ENCODE results near the gene RALGPS1. TPM values are rescaled to one million over a fixed set of nuclear protein-coding genes. Genes with fewer than 3 reads are reported as not detected.
A peak's percentile ranks its signal among the peaks of the same experiment; 100 is the strongest.

Gene RALGPS1
- total RNA-seq, 1 donor = 2.9 TPM

- H3K4me3 ChIP-seq (ENCODE audit: low read depth, low read length) = no peak overlapping the region
- DNase-seq (ENCODE audit: low read depth) = no peak
- TF ChIP-seq, protein P1, sequence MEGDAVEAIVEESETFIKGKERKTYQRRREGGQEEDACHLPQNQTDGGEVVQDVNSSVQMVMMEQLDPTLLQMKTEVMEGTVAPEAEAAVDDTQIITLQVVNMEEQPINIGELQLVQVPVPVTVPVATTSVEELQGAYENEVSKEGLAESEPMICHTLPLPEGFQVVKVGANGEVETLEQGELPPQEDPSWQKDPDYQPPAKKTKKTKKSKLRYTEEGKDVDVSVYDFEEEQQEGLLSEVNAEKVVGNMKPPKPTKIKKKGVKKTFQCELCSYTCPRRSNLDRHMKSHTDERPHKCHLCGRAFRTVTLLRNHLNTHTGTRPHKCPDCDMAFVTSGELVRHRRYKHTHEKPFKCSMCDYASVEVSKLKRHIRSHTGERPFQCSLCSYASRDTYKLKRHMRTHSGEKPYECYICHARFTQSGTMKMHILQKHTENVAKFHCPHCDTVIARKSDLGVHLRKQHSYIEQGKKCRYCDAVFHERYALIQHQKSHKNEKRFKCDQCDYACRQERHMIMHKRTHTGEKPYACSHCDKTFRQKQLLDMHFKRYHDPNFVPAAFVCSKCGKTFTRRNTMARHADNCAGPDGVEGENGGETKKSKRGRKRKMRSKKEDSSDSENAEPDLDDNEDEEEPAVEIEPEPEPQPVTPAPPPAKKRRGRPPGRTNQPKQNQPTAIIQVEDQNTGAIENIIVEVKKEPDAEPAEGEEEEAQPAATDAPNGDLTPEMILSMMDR (IDR thresholded peaks at IDR 0.05; ENCODE audit: insufficient read depth, low read length) = no peak
Measured at GRCh38 chr9:127203681-127204327, 289.2 kb downstream of the RALGPS1 start.

DNA sequence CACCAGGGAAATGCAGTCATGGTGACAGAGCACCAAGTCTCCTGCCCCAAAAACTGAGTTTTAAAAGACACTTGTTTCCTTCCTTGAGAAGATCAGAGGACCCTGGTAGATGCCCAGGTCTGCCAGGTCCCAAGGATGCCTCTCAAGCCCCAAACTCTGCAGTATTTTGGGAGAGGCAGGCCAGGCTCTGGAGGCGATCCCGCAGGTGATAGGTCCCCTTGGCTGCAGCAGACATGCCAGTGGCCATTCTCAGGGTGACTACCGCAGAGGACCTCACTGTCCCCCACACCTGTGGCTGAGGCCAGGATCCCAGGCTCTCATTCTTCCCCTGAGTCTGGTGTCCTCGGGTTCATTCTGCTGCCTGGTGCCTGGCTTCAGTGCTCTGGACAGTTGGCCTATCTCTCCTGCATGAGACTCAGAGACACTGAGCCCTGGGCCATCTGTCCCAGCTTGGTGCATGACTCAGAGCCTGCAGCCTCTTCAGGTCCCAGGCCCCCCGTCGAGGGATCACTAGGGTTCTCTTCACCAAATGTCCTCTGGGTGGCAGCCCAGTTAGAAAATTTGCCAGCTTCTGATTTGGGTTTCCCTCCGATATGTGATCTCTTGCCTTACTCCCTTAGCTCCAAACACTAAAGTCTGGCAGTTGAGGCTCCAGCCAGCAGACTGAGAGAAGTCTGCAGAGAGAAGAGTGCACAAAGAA lies 290.3 kb downstream of the RALGPS1 start:
- DNase-seq (ENCODE audit: low read depth) = no peak
- TF ChIP-seq, protein P1 (IDR thresholded peaks at IDR 0.05; ENCODE audit: insufficient read depth, low read length) = peak; percentile 6
- no peak overlapping the region for H3K4me3 ChIP-seq (ENCODE audit: low read depth, low read length)

DNA sequence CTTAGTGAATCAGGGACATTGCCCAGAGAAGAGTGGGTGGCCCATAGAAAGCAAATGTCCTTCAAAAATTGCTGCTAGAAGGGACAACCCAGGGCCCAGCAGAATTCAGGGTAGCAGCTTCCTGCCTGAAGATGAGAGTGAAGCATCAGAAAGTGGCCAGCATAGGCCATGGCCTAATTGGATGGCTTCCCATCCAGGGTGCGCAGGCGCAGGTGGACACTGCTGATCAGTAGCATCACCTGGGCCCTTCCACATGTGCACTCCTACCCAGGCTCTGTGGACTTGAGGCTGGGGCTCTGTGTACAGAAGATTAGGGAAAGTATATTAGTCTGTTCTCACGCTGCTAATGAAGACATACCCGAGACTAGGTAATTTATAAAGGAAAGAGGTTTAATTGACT lies 291.4 kb downstream of the RALGPS1 start:
- TF ChIP-seq, protein P1 (IDR thresholded peaks at IDR 0.05; ENCODE audit: insufficient read depth, low read length) = no peak
- H3K4me3 ChIP-seq (ENCODE audit: low read depth, low read length) = no peak overlapping the region
- DNase-seq (ENCODE audit: low read depth) = no peak

- TF ChIP-seq, protein P1 (IDR thresholded peaks at IDR 0.05; ENCODE audit: insufficient read depth, low read length) = no peak
- H3K4me3 ChIP-seq (ENCODE audit: low read depth, low read length) = no peak overlapping the region
- DNase-seq (ENCODE audit: low read depth) = no peak
Measured at GRCh38 chr9:127206666-127207065, 292.1 kb downstream of the RALGPS1 start.

GRCh38 chr9:127207734-127208410 lies 293.3 kb downstream of the RALGPS1 start:
- H3K4me3 ChIP-seq (ENCODE audit: low read depth, low read length) = no peak overlapping the region
- DNase-seq (ENCODE audit: low read depth) = no peak
- TF ChIP-seq, protein P1 (IDR thresholded peaks at IDR 0.05; ENCODE audit: insufficient read depth, low read length) = no peak

DNA sequence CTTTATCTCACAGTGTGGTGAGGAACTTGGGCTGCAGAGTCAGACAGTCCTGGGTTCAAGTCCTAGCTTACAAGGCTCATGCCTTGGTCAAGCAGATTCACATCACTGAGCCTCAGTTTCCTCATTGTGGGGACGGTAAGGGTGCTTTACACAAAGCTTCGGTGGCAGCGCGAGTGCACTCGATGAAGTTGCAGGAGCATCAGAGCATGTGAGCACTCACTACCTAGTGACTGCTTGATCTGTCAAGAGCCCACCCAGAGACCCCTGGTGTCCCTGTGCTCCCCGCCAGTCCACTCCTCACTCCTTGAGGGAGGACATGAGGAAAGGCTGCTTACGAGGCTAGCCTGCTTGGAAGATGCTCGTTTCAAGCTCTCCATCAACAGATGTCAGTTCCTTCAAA lies 293.8 kb downstream of the RALGPS1 start:
- H3K4me3 ChIP-seq (ENCODE audit: low read depth, low read length) = no peak overlapping the region
- DNase-seq (ENCODE audit: low read depth) = no peak
- TF ChIP-seq, protein P1 (IDR thresholded peaks at IDR 0.05; ENCODE audit: insufficient read depth, low read length) = no peak

All from fibroblast of the aortic adventitia (primary cell).